ENCODE data around the gene PTCD2.
A peak's percentile ranks its signal among the peaks of the same experiment; 100 is the strongest.

DNA sequence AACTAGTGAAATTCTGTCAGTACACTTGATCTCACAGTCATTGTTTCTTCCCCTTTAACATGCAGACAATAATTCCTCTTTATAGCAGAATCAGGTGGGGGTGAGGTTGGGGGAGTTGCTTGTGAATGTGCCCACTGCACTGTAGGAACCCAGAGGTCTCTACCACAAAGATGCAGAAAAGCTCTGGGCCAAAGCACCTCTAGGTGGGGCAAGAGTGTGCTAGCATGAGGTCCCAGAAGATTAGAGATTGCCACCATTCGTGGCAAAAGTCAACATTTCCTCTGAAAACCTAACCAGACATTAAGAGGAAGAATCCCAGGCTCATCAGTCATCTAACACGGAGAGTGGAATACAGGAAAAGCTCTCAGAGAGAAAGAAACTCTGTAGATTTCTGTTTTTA, 74.5 kb downstream of the PTCD2 start:
- peak; percentile 37 to 70 (median 57); a peak in 5 of 6 replicates for TF ChIP-seq CTCF (IDR thresholded peaks at IDR 0.05 in 2 of 3, conservative IDR thresholded peaks at IDR 0.05 in 1 of 3; ENCODE audit: borderline replicate concordance in 1 of 3, insufficient read depth in 1 of 3, low read depth in 2 of 3, low read length in 2 of 3)
- no peak for TF ChIP-seq POLR2AphosphoS5 (IDR thresholded peaks at IDR 0.05; ENCODE audit: low read depth, low read length)
- TF ChIP-seq YY1 (IDR thresholded peaks at IDR 0.05; ENCODE audit: extremely low read depth, insufficient replicate concordance, low read depth, low read length), result no peak
- TF ChIP-seq POLR2A (IDR thresholded peaks at IDR 0.05; ENCODE audit: borderline replicate concordance, extremely low read depth, insufficient read depth, insufficient read length), result no peak
- TF ChIP-seq EZH2phosphoT487 (IDR thresholded peaks at IDR 0.05; ENCODE audit: borderline replicate concordance), result no peak
- TF ChIP-seq MAX (IDR thresholded peaks at IDR 0.05), result no peak
- no peak for TF ChIP-seq REST (IDR thresholded peaks at IDR 0.05; ENCODE audit: low read depth)
- TF ChIP-seq TCF7L2 (IDR thresholded peaks at IDR 0.05; ENCODE audit: borderline replicate concordance, extremely low read depth, insufficient read depth, insufficient read length), result no peak
- no peak for TF ChIP-seq SP1 (IDR thresholded peaks at IDR 0.05; ENCODE audit: low read depth)
- TF ChIP-seq RAD21 (IDR thresholded peaks at IDR 0.05; ENCODE audit: low read depth), result peak; percentile 66
- TF ChIP-seq, protein P1, sequence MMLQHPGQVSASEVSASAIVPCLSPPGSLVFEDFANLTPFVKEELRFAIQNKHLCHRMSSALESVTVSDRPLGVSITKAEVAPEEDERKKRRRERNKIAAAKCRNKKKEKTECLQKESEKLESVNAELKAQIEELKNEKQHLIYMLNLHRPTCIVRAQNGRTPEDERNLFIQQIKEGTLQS (IDR thresholded peaks at IDR 0.05), result no peak
- no peak for TF ChIP-seq EGR1 (IDR thresholded peaks at IDR 0.05; ENCODE audit: low read depth)

All from HCT116 (cell line).